Neuron (in vitro differentiated cells): ENCODE data around the gene CHEK2.
"Not testable (repeated sequence)": the region's sequence is repeated elsewhere in the genome, so short reads cannot be mapped to it uniquely, and the experiment has no call there.

Experiments used
- H2AFZ ChIP-seq: one replicate; pipeline ENCODE4 v1.6.1; 2013; ENCODE audit warnings: low read depth, mild to moderate bottlenecking, inconsistent platforms, low read length, moderate library complexity
- H3K27me3 ChIP-seq: one replicate; pipeline ENCODE4 v1.6.1; 2013; ENCODE audit warnings: low read length; ENCODE audit not compliant: insufficient read depth
- H3K36me3 ChIP-seq: one replicate; pipeline ENCODE4 v1.6.1; 2013; ENCODE audit warnings: low read length; ENCODE audit not compliant: insufficient read depth
- H3K4me1 ChIP-seq: one replicate; pipeline ENCODE4 v1.6.1; 2013; ENCODE audit warnings: low read length; ENCODE audit not compliant: insufficient read depth
- H3K4me3 ChIP-seq: 2 replicates; pipeline ENCODE4 v1.5.1; 2013; ENCODE audit warnings: mild to moderate bottlenecking, low read length, moderate library complexity
- H3K9me3 ChIP-seq: one replicate; pipeline ENCODE4 v1.6.1; 2013; ENCODE audit warnings: low read length

The CHEK2 gene

GRCh38 chr22:28703436-28703835 lies 38.2 kb downstream of the CHEK2 start:
- H3K36me3 ChIP-seq: peaks cover 27% of the 10 kb centered on the region
- H3K4me1 ChIP-seq: no peaks in the 10 kb centered on the region
- no peak overlapping the region for H3K4me3 ChIP-seq
- H3K9me3 ChIP-seq: no peaks in the 10 kb centered on the region
- no peaks in the 10 kb centered on the region for H3K27me3 ChIP-seq
- H2AFZ ChIP-seq: no peak overlapping the region

- Histone ChIP-seq H3K36me3 (peaks cover 21% of the 10 kb centered on the region), H3K4me1 (no peaks in the 10 kb centered on the region), H3K27me3 (no peaks in the 10 kb centered on the region), H3K4me3 (no peak overlapping the region), H3K9me3 (no peaks in the 10 kb centered on the region), H2AFZ (no peak overlapping the region)
These were observed 38.7 kb downstream of the CHEK2 start for GRCh38 chr22:28702891-28703290.

- not testable (repeated sequence) for H3K4me3 ChIP-seq, H2AFZ ChIP-seq, H3K9me3 ChIP-seq, H3K27me3 ChIP-seq, H3K36me3 ChIP-seq
- H3K4me1 ChIP-seq: peaks cover 16% of the 10 kb centered on the region
These were observed 48.4 kb downstream of the CHEK2 start for GRCh38 chr22:28693041-28693760.

- H3K4me1 ChIP-seq: peaks cover 14% of the 10 kb centered on the region
- not testable (repeated sequence) for H3K27me3 ChIP-seq, H2AFZ ChIP-seq, H3K4me3 ChIP-seq, H3K36me3 ChIP-seq, H3K9me3 ChIP-seq
These were observed 51.8 kb downstream of the CHEK2 start for GRCh38 chr22:28689796-28690195.

GRCh38 chr22:28682966-28683365 lies 58.7 kb downstream of the CHEK2 start:
- H2AFZ ChIP-seq, H3K4me1 ChIP-seq, H3K36me3 ChIP-seq, H3K9me3 ChIP-seq, H3K4me3 ChIP-seq, H3K27me3 ChIP-seq: not testable (repeated sequence)

- H3K36me3 ChIP-seq, H2AFZ ChIP-seq, H3K27me3 ChIP-seq: not testable (repeated sequence)
These were observed 60.7 kb downstream of the CHEK2 start for GRCh38 chr22:28680813-28681490.

GRCh38 chr22:28679611-28680287 lies 61.9 kb downstream of the CHEK2 start, which contains the start of gene TTC28:
Gene TTC28, minus strand, starts transcription at chr22:28679840. Its CDS starts 117 bp downstream, at chr22:28679723.
- H3K4me3 ChIP-seq: peak within 1 kb of the TSS; percentile 99
- H3K27me3 ChIP-seq, H3K4me1 ChIP-seq, H3K36me3 ChIP-seq, H3K9me3 ChIP-seq: not testable (repeated sequence)
- H2AFZ ChIP-seq: peak within 1 kb of the TSS; percentile 97

More at GRCh38 chr22:28680813-28681490, 60.7 kb downstream of the CHEK2 start:
- not testable (repeated sequence) for H3K9me3 ChIP-seq, H3K4me1 ChIP-seq, H3K4me3 ChIP-seq

- H3K36me3 ChIP-seq, H3K4me1 ChIP-seq, H3K9me3 ChIP-seq, H3K27me3 ChIP-seq: not testable (repeated sequence)
- peak overlapping the region; percentile 99 for H3K4me3 ChIP-seq
- H2AFZ ChIP-seq: peak overlapping the region; percentile 97
These were observed 62.6 kb downstream of the CHEK2 start for GRCh38 chr22:28678778-28679610.

GRCh38 chr22:28678170-28678569 lies 63.5 kb downstream of the CHEK2 start:
- H3K9me3 ChIP-seq, H3K4me1 ChIP-seq, H3K27me3 ChIP-seq, H2AFZ ChIP-seq, H3K36me3 ChIP-seq: not testable (repeated sequence)
- peak overlapping the region; percentile 99 for H3K4me3 ChIP-seq

- Histone ChIP-seq H2AFZ (no peak overlapping the region), H3K4me1 (no peaks in the 10 kb centered on the region), H3K4me3 (no peak overlapping the region), H3K9me3 (peaks cover 8% of the 10 kb centered on the region), H3K36me3 (no peaks in the 10 kb centered on the region), H3K27me3 (no peaks in the 10 kb centered on the region)
These were observed 67.5 kb downstream of the CHEK2 start for GRCh38 chr22:28674121-28674563.

GRCh38 chr22:28670756-28671155 lies 70.9 kb downstream of the CHEK2 start:
- Histone ChIP-seq H3K4me1 (no peaks in the 10 kb centered on the region), H3K9me3 (peaks cover 8% of the 10 kb centered on the region), H3K4me3 (no peak overlapping the region), H2AFZ (no peak overlapping the region), H3K27me3 (no peaks in the 10 kb centered on the region), H3K36me3 (no peaks in the 10 kb centered on the region)

- Histone ChIP-seq H3K36me3 (no peaks in the 10 kb centered on the region), H3K27me3 (no peaks in the 10 kb centered on the region), H3K9me3 (peaks cover 4% of the 10 kb centered on the region), H2AFZ (no peak overlapping the region), H3K4me3 (no peak overlapping the region), H3K4me1 (no peaks in the 10 kb centered on the region)
These were observed 71.5 kb downstream of the CHEK2 start for GRCh38 chr22:28670161-28670560.

- no peaks in the 10 kb centered on the region for H3K4me1 ChIP-seq
- H3K4me3 ChIP-seq: no peak overlapping the region
- H3K9me3 ChIP-seq: peaks cover 4% of the 10 kb centered on the region
- no peak overlapping the region for H2AFZ ChIP-seq
- H3K36me3 ChIP-seq: no peaks in the 10 kb centered on the region
- no peaks in the 10 kb centered on the region for H3K27me3 ChIP-seq
These were observed 72.2 kb downstream of the CHEK2 start for GRCh38 chr22:28669387-28669786.
